Measurements from ENCODE around the gene FAM180B. TPM values are rescaled to one million over a fixed set of nuclear protein-coding genes. Genes with fewer than 3 reads are reported as not detected.
A peak's percentile ranks its signal among the peaks of the same experiment; 100 is the strongest.

The FAM180B gene
- total RNA-seq, 1 experiment from 2014 or later: not detected

GRCh38 chr11:47569646-47570045 lies 16.8 kb upstream of the FAM180B start:
- DNase-seq (ENCODE audit: low read depth): no peak

DNA sequence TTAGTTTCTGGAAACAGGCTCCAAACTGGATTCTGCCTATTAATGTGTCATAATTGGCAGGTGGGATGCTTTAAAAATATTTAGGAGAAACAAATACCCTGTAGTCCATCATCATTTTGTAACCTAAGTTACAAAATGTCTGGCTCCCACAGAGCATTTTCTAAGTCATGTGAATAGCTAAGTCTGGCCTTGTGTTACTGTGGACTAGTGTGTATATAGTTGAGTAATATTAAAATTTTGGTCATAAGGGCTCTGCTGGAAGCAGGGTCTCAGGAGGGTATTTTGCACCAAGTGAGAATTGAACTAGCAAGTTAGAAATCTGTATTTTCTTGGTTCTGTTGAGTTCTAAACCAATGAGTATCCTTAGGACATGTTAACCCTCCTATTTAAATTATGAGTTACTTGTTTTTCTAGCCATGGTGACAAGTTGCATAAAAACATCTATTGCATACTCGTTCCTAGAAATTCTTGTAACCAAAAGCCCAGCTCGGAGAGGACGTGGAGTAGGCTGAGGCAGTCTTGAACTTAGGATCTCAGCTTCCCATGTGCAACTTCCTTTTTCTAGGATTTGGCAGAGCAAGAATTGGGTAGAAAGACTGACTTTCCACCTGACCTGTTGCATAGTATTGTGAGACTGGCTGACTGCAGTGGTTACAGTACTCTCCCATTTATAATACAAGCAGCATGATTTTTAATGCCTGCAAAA lies 15.7 kb upstream of the FAM180B start:
- DNase-seq (ENCODE audit: low read depth): no peak

DNA sequence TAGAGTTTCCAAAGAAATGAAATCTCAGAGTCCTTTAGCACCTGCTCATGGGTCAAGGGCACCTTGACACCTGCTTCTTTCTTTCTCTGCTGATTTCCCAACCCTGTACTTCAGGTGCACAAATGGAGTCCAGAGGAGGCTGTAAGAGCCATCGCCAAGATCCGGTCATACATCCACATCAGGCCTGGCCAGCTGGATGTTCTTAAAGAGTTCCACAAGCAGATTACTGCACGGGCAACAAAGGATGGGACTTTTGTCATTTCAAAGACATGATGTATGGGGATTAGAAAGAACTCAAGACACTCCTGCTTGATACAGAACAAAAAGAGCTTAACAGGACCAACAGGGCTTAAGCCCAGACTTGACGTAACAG lies 15.1 kb upstream of the FAM180B start:
- no peak for DNase-seq (ENCODE audit: low read depth)

DNA sequence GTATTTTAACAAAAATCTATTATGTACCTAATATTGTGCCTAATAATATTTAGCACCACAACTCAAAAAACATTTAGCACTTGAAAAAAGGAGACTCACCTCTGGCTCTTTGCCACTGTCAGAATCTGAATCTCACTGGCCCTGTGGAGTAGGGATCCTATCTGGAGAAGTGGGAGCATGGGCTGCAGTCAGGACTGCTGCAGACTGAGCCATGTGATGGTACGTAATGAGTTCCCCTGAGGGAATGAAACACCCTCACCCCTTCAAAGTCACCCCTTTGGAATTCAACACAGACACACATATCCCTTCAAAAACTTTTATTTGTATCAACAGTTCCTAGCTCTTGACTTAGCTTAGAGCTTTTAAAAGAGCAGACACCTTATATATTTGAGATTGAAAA lies 14.6 kb upstream of the FAM180B start:
- DNase-seq (ENCODE audit: low read depth): peak; percentile 81

GRCh38 chr11:47572715-47573255 lies 13.7 kb upstream of the FAM180B start:
- no peak for DNase-seq (ENCODE audit: low read depth)

DNA sequence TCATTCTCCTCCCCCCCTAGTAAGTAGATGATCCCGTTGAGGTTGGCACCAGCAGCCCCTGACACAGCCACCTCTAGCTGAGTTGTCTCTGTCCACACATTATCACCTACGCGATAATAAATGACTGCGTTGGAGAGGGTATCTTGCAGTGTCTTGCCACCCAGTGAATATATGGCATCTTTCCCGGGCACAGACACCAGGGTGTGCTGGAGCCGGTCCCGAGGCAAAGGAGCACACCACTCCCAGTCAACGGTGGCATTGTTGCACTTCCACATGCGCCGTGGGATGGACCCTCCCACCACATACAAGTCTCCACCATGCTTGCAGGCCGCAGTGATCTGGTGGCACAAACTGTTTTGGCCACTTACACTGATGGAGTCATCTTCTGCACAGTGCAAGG lies 13.2 kb upstream of the FAM180B start:
- no peak for DNase-seq (ENCODE audit: low read depth)

DNA sequence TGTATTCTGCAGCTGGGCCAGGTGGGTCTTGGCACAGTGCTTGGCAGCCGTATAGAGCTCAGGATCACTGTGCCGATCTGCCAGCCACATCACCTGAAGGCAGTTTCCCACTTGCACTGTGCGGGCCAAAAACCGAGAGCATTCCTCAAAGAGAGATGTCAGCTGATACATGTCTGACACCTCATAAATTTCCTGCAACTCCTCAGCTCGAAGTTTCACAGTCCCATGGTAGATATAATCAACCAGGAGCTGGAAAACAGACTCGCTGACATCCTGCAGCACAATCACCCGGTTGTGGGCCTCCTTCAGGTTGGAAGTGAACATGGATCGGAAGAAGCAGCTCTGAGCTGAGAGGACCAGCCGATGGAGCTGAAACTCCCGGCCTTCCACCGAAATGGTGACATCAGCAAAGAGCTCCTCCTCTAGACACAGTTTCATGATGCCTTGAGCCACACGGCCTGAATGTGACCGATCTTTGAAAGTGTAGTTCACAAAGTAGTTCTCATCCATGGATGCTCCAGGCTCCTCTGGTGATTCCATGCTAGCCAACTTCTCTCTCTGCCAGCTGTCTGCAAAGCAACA lies 8.9 kb upstream of the FAM180B start:
- DNase-seq (ENCODE audit: low read depth): no peak

DNA sequence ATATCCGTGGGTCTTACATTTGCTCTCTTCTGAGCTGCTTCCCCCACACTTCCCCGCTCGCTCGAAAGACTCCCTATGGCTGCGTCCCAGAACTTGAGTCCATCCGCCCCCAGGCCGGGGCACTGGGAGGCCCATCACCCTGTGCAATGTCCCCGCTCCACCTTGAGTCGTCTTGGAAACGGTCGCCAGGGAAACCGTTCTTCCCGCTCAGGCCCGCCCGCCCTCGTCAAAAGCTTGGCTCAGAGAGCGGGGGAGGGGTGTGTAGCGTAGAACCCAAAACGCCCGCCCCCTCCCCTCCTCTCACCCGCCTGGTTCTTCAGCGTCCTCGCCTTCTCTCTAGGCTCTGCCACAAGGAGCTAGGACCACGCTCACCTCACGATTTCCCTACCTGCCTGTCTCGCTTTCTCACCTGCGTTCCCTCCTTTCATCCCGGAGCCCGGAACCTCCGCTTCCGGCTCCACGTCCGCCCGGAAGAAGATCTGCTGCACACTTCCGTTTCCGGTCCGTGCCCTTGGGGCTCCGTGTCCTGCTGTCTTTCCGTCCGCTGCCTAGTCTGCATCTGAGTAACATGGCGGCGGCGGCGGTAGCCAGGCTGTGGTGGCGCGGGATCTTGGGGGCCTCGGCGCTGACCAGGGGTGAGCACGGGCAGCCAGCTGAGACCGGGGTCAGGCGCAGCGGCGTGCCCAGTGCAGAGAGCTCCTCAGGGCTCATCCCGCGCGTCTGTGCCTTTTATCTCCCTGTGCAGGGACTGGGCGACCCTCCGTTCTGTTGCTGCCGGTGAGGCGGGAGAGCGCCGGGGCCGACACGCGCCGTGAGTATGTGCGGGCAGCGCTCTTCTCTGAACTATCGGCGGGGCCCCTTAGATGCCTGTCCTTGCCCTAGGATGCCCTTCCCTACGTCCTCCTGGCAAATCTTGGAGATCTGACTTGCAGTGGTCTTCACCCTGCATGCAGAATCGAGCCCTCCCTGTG lies 7.7 kb upstream of the FAM180B start, which contains the start of the genes KBTBD4 and NDUFS3:
TSS of gene KBTBD4 (minus strand) at position 447 of the 971 bp plus-strand sequence. CDS start at position 428, 19 bp downstream.
TSS of gene NDUFS3 (plus strand) at position 551 of the 971 bp plus-strand sequence. CDS start at position 569, 18 bp downstream.
- peak; percentile 87 for DNase-seq (ENCODE audit: low read depth)

- DNase-seq (ENCODE audit: low read depth): no peak
These were observed 2.6 kb upstream of the FAM180B start for GRCh38 chr11:47583844-47584243.

- DNase-seq (ENCODE audit: low read depth): no peak
These were observed 700 bp downstream of the FAM180B start for GRCh38 chr11:47587039-47587716.

GRCh38 chr11:47587723-47588326 lies 1.3 kb downstream of the FAM180B start:
- DNase-seq (ENCODE audit: low read depth): no peak

DNA sequence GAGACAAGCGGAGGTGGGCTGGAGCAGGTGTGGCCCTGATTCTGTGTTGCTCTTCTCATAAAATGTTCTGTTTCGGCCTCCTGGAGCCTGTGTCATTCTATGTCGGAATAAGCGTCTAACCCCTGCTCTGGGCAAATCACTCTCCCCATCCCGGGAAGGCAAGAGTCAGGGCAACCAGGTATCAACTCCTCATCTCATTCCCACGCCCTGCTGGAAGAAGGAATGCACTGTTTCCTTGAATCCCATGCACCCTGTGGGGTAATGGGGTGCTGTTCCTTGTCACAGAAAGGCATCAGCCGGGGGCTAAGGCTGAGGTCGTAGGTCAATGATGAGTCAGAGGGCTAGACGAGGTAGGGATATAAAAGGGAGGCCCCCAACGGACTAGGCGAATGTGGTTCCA lies 2.6 kb downstream of the FAM180B start:
- no peak for DNase-seq (ENCODE audit: low read depth)

DNA sequence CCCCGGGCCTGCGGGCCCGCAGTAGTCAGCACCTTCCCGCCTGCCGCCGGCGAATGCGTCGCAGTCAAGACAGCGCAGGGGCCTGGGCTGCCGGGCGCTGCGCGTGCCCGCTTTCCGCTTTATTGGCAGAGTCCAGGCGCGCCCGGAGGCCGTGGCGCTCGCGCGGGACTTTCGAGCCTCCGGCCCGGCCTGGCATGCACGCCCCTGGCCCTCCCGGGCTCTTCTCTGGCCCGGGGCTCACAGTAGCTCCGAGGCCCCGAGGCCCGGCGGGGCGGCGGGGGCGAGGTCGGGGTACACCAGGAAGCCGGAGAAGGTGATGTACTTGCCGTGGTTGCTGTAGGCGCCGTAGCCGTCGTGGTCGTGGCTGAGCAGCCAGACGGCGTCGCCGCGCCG lies 3.1 kb downstream of the FAM180B start:
- no peak for DNase-seq (ENCODE audit: low read depth)

DNA sequence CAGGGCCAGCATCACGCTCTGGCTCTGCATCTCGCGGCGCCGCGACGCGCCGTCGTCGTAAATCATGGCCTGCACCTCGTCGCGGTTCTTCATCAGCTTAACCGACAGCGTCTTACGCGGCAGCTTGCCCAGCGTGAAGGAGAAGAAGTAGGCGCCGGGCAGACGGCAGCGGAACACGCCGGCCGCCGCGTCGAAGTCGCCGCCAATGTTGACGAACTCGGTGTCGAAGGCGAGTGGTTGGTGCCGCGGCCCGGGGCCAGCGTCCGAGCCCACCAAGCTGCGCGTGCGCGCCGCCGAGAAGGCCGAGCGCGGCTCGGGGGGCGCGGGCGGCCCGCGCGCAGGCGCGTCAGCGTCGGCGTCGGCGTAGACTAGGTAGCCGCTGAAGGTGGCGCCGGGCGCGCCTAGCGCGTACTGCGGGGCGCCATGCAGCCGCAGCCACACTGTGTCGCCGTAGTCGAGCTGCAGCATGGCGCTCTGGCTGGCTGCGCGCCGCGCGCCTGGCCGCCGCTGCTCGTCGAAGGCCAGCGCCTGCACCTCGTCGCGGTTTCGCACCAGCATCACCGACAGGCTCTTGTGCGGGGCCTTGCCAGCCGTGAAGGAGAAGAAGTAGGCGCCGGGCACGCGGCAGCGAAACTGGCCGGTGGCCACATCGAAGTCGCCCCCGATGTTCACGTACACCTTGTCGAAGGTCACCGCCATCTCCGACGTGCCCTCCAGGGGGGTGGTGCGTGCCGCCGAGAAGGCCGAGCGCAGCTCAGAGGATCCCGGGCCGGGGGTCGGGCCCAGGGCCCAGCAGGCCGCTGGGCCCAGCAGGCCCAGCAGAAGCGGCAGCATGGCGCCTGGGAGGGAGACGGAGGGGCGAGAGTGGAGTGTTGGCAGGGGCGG lies 3.7 kb downstream of the FAM180B start:
- no peak for DNase-seq (ENCODE audit: low read depth)

- no peak for DNase-seq (ENCODE audit: low read depth)
These were observed 5.3 kb downstream of the FAM180B start for GRCh38 chr11:47591764-47592163.

DNA sequence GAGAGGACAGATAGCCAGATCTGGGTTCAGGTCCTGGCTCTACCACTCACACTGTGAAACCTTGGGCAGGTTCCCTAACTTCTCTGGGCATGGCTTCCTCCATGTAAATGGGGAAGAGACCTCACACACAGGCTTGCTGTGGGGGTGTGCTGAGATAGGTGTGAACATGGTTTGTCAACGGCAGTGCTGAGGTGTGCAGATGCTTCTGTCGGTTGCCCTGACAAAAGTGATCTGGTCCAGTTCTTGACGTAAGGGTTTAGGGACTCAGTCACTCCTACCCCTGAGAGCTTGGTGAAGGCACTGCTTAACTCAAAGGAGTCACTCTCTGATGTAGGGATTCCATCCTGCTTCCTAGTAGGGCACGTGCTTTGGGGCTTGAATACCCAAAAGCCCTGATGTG lies 5.8 kb downstream of the FAM180B start:
- no peak for DNase-seq (ENCODE audit: low read depth)

- DNase-seq (ENCODE audit: low read depth): no peak
These were observed 6.5 kb downstream of the FAM180B start for GRCh38 chr11:47592970-47593369.

DNA sequence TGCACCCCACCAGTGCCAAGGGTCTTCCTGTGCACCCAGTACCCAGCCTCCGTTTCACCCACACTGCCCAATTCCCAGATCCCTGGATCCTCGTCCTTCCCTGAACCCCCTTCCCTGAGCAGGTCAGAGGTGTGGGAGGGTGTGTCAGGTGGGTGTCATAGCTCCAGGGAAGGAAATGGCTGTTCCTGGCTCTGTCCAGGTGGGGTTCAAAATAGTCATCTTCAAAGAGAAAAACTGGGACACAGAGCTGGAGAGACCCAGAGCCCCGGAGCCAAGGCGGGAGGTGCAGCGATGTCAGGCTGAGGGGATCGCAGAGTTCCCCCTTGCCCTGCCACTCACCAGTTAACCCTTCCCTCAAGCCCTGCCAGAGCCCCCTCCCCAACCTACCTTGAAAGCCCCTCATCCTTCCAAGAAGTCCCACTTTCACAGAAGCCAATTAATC lies 7.0 kb downstream of the FAM180B start:
- DNase-seq (ENCODE audit: low read depth): no peak

DNA sequence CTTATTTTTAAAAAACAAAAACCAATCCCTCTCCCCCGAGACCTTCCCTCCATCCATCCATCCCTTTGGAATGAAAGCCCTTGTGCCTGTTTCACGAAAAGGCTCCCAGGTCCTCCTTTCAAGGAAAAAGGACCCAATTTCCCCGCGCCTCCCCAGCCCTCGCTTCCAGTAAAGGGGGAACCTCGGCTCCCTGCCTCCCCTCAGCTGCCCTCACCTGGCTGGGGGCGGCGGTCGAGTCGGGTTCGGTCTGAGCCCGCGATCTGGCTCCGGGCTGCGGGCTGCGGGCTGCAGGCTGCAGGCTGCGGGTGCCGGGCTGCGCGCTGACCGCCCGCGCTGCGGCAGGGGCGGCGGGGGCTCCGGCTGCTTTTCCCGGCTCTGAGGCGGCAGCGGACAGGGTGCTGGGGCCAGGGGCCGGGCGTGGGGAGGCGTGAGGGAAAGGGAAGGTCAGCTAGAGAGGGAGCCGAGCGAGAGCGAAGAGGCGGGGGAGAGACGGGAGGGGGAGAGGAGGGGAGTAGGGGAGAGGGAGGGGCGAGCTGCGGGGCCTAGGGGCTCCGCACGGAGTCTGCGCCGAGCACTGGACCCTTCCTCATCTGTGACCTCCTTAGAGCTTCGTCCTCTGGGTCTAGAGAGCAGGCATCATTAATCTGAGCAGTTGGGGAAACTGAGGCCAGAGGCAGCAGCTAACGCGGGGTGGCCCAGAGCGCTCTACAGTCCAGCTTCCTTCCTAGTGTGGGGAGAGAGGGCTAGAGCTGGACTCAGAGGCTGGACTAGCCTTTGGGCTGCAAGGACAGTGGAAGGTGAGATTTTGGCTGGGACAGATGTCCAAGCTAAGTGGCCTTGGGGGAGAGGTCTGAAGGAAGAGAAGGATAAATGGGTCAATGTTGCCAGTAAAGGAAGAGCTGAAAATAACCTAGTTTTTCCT lies 7.7 kb downstream of the FAM180B start, which contains the start of gene C1QTNF4:
TSS of gene C1QTNF4 (minus strand) at position 478 of the 922 bp plus-strand sequence. CDS start 3,601 bp downstream, outside the sequence.
- no peak for DNase-seq (ENCODE audit: low read depth)
